HepG2 (cell line): ENCODE results near the gene GJA9. TPM values are rescaled to one million over a fixed set of nuclear protein-coding genes. Genes with fewer than 3 reads are reported as not detected.

ENCODE experiments used
- CBX2 ChIP-seq, 2 experiments: fragments of 200-600 bp in 1 of 2; sonication (generic); formaldehyde crosslinking in 1 of 2; IDR thresholded peaks; 2 replicates each; pipeline versions ENCODE4 v1.7.0 to v1.8.1; 2018 to 2022; ENCODE audit warnings: low read depth in 2 of 2, low read length in 1 of 2, mild to moderate bottlenecking in 1 of 2, missing genetic modification reagents in 1 of 2
- DR1 ChIP-seq: sonication (generic); formaldehyde crosslinking; IDR thresholded peaks from 2 replicates; pipeline ENCODE4 v1.8.0; 2021; ENCODE audit warnings: mild to moderate bottlenecking, missing genetic modification reagents, inconsistent platforms
- HNRNPLL ChIP-seq: fragments of 200-400 bp; formaldehyde crosslinking; IDR thresholded peaks from 2 replicates; pipeline ENCODE4 v1.6.1; 2017; ENCODE audit warnings: mild to moderate bottlenecking, low read depth, low read length; ENCODE audit not compliant: poor library complexity, severe bottlenecking
- RCOR2 ChIP-seq: IDR thresholded peaks from 2 replicates; pipeline ENCODE4 v1.6.1; 2016; ENCODE audit warnings: missing biosample characterization, missing genetic modification reagents
- SP2 ChIP-seq: sonication (generic); formaldehyde crosslinking; IDR thresholded peaks from 2 replicates; pipeline ENCODE4 v1.5.1; 2020; ENCODE audit warnings: mild to moderate bottlenecking, missing genetic modification reagents
- ZMYM3 ChIP-seq: sonication (generic); formaldehyde crosslinking; IDR thresholded peaks from 2 replicates; pipeline ENCODE4 v1.5.1; 2020; ENCODE audit warnings: mild to moderate bottlenecking, missing genetic modification reagents
- ZNF121 ChIP-seq: sonication (generic); formaldehyde crosslinking; IDR thresholded peaks from 2 replicates; pipeline ENCODE4 v1.5.0; 2020; ENCODE audit warnings: mild to moderate bottlenecking, missing genetic modification reagents
- ZNF17 ChIP-seq: sonication (generic); formaldehyde crosslinking; IDR thresholded peaks from 2 replicates; pipeline ENCODE4 v1.5.0; 2020; ENCODE audit warnings: mild to moderate bottlenecking, missing genetic modification reagents
- ZNF3 ChIP-seq: IDR thresholded peaks from 2 replicates; pipeline ENCODE4 v1.7.0; 2017; ENCODE audit warnings: inconsistent platforms
- ZNF350 ChIP-seq: sonication (generic); formaldehyde crosslinking; IDR thresholded peaks from 2 replicates; pipeline ENCODE4 v1.4.0; 2020; ENCODE audit warnings: mild to moderate bottlenecking, low read depth, missing genetic modification reagents, borderline replicate concordance
- ZNF501 ChIP-seq: sonication (generic); formaldehyde crosslinking; IDR thresholded peaks from 2 replicates; pipeline ENCODE4 v1.5.1; 2020; ENCODE audit warnings: mild to moderate bottlenecking, moderate library complexity, missing genetic modification reagents
- ZNF746 ChIP-seq: sonication (generic); formaldehyde crosslinking; IDR thresholded peaks from 2 replicates; pipeline ENCODE4 v1.8.0; 2022; ENCODE audit warnings: mild to moderate bottlenecking, missing genetic modification reagents
- ZNF850 ChIP-seq: sonication (generic); formaldehyde crosslinking; conservative IDR thresholded peaks from 2 replicates; pipeline ENCODE4 v1.9.0; 2021; ENCODE audit warnings: mild to moderate bottlenecking, missing genetic modification reagents
- ZSCAN20 ChIP-seq: sonication (generic); formaldehyde crosslinking; IDR thresholded peaks from 2 replicates; pipeline ENCODE4 v1.4.0; 2020; ENCODE audit warnings: missing genetic modification reagents, mild to moderate bottlenecking, borderline replicate concordance
- polyA plus RNA-seq, 8 experiments: library from polyadenylated mRNA; depleted of rRNA in 3 of 8; stranded (reverse) in 7 of 8; unstranded in 1 of 8; fragments of >200 nt; fragmentation: Illumina TruSeq in 4 of 8; extraction: Trizol in 4 of 8; gene quantifications; 2 replicates each; pipeline versions ENCODE4 v1.2.1 to v1.2.3, GENCODE V29; 2011 to 2016; ENCODE audit warnings: low read depth in 4 of 8, missing spikeins in 1 of 8, mixed read lengths in 1 of 8; ENCODE audit not compliant: insufficient read depth in 1 of 8
- total RNA-seq, 5 experiments: library from RNA; depleted of rRNA; stranded (reverse); fragments of >200 nt; fragmentation: Illumina TruSeq; extraction: Trizol; gene quantifications; 2 replicates each; pipeline ENCODE4 v1.2.3, GENCODE V29; 2016; ENCODE audit warnings: low read depth in 1 of 5
- TF ChIP-seq, protein P1 (sequence below): sonication (generic); formaldehyde crosslinking; IDR thresholded peaks from 2 replicates; pipeline ENCODE4 v1.4.0; 2020; ENCODE audit warnings: mild to moderate bottlenecking, missing genetic modification reagents
- TF ChIP-seq, protein P2 (sequence below): sonication (generic); formaldehyde crosslinking; IDR thresholded peaks from 2 replicates; pipeline ENCODE4 v1.4.0; 2020; ENCODE audit warnings: missing genetic modification reagents
- TF ChIP-seq, protein P3 (sequence below): sonication (generic); formaldehyde crosslinking; IDR thresholded peaks from 2 replicates; pipeline ENCODE4 v1.4.0; 2020; ENCODE audit warnings: mild to moderate bottlenecking, missing genetic modification reagents, borderline replicate concordance
- TF ChIP-seq, protein P4 (sequence below): sonication (generic); formaldehyde crosslinking; IDR thresholded peaks from 2 replicates; pipeline ENCODE4 v1.4.0; 2020; ENCODE audit warnings: mild to moderate bottlenecking, low read depth, missing genetic modification reagents
- TF ChIP-seq, protein P5 (sequence below): sonication (generic); formaldehyde crosslinking; IDR thresholded peaks from 2 replicates; pipeline ENCODE4 v1.5.0; 2020; ENCODE audit warnings: missing genetic modification reagents

Gene GJA9
- total and polyA plus RNA-seq, 2 of the 13 experiments (the other 11 are each of a cell fraction or from before 2014, with no cell fraction given): 0.08 to 0.13 TPM

DNA sequence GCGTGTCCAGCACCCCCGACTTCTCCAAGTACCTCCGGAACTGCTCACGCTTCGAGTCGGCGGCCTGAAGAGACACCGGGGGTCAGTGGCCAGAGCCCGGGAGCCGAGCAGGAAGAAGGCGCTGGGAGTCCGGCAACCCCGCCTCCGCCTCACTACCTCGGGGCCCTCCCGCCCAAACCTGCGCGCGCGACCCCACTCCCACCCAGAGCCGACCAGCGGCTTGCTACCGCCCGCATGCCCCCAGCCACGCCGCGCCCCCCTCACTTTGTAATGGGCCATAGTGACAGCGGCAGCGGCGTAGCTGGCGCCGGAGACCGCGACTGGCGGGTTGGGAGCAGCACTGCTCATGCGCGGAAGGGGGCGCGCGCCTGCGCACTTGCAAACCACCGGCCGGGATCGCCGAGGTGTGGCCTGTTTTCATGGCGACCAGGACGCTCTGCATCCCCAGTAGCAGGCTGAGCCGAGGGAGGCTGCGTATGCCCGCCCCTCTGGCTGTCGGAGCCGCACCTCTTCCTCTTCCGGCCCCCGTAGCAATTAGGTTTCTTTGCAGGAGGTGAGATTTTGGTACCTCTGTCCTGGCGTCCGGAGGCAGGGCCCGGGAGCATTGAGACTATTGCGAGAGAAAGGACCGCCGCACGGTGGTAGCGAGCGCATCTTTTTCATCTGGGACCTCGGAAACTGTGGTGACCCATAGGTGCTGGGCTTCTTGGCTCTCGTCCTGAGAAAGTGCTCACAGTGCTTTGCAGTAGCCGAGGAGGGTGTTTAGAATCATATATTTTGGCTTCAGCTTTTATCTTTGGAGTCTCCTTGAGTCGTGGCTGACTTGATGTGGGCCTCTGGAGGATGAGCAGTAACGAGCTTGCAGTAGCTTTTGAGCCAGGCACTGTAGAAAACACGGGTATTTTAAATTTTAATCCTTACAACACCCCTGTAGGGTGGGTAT lies 8.1 kb downstream of the GJA9 start, which contains the start of gene MYCBP (continued):
- TF ChIP-seq, protein P1, sequence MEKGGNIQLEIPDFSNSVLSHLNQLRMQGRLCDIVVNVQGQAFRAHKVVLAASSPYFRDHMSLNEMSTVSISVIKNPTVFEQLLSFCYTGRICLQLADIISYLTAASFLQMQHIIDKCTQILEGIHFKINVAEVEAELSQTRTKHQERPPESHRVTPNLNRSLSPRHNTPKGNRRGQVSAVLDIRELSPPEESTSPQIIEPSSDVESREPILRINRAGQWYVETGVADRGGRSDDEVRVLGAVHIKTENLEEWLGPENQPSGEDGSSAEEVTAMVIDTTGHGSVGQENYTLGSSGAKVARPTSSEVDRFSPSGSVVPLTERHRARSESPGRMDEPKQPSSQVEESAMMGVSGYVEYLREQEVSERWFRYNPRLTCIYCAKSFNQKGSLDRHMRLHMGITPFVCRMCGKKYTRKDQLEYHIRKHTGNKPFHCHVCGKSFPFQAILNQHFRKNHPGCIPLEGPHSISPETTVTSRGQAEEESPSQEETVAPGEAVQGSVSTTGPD (CRISPR knock-in tag): no peak
- TF ChIP-seq, protein P2, sequence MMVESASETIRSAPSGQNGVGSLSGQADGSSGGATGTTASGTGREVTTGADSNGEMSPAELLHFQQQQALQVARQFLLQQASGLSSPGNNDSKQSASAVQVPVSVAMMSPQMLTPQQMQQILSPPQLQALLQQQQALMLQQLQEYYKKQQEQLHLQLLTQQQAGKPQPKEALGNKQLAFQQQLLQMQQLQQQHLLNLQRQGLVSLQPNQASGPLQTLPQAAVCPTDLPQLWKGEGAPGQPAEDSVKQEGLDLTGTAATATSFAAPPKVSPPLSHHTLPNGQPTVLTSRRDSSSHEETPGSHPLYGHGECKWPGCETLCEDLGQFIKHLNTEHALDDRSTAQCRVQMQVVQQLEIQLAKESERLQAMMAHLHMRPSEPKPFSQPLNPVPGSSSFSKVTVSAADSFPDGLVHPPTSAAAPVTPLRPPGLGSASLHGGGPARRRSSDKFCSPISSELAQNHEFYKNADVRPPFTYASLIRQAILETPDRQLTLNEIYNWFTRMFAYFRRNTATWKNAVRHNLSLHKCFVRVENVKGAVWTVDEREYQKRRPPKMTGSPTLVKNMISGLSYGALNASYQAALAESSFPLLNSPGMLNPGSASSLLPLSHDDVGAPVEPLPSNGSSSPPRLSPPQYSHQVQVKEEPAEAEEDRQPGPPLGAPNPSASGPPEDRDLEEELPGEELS: no peak
- TF ChIP-seq ZNF350 (CRISPR knock-in tag) (peak; percentile 74; the same call in 1 of the 2 replicates), ZNF121 (CRISPR knock-in tag) (no peak), RCOR2 (CRISPR knock-in tag) (no peak), CBX2 (IDR thresholded peaks at IDR 0.05; ENCODE audit: low read depth, low read length) (no peak), CBX2 (CRISPR knock-in tag; IDR thresholded peaks at IDR 0.05; ENCODE audit: low read depth) (no peak), ZSCAN20 (no peak), HNRNPLL (peak; percentile 99), ZNF3 (CRISPR knock-in tag) (no peak), ZNF17 (no peak), DR1 (CRISPR knock-in tag) (0 out of 2 replicates have a peak, but pooled peaks have one; percentile 24), ZNF501 (CRISPR knock-in tag) (peak; percentile 78), ZNF746 (no peak), ZNF850 (CRISPR knock-in tag) (no peak), ZMYM3 (CRISPR knock-in tag) (no peak), SP2 (CRISPR knock-in tag) (peak; percentile 91)
- TF ChIP-seq, protein P3, sequence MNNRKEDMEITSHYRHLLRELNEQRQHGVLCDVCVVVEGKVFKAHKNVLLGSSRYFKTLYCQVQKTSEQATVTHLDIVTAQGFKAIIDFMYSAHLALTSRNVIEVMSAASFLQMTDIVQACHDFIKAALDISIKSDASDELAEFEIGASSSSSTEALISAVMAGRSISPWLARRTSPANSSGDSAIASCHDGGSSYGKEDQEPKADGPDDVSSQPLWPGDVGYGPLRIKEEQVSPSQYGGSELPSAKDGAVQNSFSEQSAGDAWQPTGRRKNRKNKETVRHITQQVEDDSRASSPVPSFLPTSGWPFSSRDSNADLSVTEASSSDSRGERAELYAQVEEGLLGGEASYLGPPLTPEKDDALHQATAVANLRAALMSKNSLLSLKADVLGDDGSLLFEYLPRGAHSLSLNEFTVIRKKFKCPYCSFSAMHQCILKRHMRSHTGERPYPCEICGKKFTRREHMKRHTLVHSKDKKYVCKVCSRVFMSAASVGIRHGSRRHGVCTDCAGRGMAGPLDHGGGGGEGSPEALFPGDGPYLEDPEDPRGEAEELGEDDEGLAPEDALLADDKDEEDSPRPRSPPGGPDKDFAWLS (CRISPR knock-in tag): no peak
- TF ChIP-seq, protein P4, sequence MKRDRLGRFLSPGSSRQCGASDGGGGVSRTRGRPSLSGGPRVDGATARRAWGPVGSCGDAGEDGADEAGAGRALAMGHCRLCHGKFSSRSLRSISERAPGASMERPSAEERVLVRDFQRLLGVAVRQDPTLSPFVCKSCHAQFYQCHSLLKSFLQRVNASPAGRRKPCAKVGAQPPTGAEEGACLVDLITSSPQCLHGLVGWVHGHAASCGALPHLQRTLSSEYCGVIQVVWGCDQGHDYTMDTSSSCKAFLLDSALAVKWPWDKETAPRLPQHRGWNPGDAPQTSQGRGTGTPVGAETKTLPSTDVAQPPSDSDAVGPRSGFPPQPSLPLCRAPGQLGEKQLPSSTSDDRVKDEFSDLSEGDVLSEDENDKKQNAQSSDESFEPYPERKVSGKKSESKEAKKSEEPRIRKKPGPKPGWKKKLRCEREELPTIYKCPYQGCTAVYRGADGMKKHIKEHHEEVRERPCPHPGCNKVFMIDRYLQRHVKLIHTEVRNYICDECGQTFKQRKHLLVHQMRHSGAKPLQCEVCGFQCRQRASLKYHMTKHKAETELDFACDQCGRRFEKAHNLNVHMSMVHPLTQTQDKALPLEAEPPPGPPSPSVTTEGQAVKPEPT (CRISPR knock-in tag): no peak
- TF ChIP-seq, protein P5, sequence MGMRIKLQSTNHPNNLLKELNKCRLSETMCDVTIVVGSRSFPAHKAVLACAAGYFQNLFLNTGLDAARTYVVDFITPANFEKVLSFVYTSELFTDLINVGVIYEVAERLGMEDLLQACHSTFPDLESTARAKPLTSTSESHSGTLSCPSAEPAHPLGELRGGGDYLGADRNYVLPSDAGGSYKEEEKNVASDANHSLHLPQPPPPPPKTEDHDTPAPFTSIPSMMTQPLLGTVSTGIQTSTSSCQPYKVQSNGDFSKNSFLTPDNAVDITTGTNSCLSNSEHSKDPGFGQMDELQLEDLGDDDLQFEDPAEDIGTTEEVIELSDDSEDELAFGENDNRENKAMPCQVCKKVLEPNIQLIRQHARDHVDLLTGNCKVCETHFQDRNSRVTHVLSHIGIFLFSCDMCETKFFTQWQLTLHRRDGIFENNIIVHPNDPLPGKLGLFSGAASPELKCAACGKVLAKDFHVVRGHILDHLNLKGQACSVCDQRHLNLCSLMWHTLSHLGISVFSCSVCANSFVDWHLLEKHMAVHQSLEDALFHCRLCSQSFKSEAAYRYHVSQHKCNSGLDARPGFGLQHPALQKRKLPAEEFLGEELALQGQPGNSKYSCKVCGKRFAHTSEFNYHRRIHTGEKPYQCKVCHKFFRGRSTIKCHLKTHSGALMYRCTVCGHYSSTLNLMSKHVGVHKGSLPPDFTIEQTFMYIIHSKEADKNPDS: no peak
